ENCODE results near the gene KIF23.

The KIF23 gene

DNA sequence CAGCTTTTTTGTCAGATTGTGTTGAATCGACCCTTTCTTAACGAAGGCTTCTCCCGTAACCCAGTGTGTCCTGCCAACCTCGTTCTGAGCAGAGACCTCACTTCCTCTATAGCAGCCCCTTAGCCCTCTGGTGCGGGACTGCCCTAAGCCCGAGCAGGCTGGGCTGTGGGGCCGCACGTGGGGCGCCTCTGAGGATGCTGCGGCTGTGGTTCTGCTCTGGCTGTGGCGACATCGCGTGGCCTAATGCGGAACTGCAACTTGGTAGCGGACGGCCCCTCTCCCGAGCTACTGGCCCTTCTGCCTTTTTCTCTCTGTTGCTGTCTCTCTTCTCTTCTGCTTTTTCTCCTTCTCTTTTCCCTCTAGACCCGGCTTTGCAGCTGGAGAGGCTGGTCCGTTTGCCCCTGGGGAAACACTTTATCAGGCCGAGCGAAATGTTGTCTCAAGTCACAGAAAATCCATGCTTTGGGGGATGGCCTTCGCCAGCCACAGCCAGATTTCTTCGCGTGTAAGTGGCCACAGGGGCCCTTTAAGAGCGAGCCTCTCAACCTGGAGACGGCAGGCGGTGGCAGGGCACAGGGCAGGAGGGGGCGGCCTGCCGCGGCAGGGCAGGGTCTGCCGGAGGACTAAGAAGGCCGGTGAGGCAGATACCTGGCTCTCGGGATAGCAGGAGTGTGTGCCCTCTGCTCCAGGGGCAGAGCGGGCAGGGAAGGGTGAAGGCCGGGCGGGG, 19.4 kb upstream of the KIF23 start:
- DNase-seq (ENCODE audit: low read depth, low spot score): no peak

DNA sequence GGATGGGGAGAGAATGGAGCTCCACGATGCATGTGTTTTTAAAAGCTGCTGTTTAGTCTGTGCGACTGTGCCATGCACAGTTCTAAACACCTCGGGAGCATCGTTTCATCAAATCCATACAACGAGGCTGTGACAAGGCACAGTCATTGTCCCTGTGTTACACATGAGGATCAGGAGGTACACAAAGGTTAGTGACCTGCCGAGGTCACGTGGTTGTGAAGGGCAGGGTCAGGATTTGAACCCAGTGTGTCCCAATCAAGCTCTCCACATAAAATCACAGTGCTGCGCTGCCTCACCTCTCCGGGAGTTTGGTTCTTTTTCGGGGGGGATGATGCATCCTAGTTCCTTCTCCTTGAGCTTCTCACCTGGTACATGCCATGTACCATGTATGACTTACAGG, 18.7 kb upstream of the KIF23 start:
- DNase-seq (ENCODE audit: low read depth, low spot score): no peak

DNA sequence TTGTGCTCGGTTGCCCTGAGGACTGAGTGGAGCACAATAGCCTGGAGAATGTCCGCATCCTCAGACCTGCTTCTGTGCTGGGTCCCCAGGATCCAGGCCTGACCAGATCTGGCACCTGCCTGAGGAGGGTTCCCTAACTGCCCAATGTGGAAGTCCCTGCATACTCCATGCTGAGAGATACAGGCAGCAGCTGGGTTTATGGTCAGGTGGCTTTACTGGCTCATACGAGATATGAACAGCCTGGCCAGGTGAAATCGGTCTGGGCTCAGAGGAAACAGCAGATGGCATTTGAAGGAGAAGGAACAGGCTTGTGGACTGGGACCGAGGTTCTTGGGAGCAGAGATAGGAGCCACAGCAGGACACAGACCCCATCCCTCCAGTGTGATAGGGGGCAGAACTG, 18.2 kb upstream of the KIF23 start:
- DNase-seq (ENCODE audit: low read depth, low spot score): no peak

DNA sequence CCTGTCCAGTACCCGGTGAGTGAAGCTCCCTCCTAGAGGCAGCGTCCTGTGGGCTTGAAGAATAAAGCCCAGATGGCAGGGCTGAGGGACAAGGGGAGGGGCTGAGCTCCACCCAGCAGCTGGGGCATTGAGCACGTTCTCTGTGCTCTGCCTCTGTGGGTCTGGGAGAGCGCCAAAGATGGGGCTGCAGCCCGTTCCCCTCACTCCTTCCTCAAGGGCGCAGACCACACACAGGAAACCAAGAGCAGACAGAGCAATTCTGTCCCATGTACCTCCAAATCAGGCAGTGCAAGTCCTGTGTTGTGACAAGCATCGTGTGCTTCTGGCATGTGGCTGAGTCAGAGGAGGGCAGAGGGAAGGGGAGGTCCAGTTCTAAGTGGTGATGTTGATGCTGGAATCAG, 15.7 kb upstream of the KIF23 start:
- no peak for DNase-seq (ENCODE audit: low read depth, low spot score)

DNA sequence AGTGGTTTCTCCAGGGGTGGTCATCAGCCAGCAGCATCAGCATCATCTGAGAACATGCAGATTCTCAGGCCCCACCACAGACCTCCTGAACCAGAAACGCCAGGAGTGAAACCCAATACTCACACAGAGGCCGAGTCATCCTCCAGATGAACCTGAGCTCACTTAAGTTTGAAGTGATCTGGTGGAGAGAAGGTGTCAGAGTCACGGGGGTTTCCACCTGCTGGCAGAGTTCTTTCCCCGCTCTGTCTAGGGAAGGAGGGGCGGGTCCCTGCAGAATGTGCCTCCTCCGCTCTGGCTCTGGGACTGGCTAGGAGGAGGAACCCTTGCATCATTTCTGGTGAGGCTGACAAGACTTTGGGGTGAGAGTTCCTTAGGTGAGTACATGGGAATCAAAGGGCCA, 13.3 kb upstream of the KIF23 start:
- DNase-seq (ENCODE audit: low read depth, low spot score): no peak

DNA sequence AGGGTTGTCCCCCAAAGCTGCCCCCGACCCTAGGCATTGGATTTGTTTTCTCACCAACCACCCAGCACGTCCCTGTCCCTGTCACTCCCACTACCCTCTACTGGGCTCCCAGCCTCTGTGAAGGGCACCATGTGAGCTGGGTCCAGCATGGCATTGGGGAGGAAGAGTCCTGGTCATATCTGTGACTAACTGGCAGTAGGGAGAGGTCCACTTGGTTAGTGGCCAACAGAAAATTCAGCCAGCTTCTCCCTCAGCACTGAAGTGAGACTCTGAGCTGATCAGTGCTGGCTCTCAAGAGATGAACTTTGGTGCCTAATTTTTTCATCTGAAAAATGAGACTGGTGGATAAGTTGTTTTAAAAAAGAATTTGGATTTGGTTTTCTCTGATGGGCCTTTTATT, 11.3 kb upstream of the KIF23 start:
- no peak for DNase-seq (ENCODE audit: low read depth, low spot score)

DNA sequence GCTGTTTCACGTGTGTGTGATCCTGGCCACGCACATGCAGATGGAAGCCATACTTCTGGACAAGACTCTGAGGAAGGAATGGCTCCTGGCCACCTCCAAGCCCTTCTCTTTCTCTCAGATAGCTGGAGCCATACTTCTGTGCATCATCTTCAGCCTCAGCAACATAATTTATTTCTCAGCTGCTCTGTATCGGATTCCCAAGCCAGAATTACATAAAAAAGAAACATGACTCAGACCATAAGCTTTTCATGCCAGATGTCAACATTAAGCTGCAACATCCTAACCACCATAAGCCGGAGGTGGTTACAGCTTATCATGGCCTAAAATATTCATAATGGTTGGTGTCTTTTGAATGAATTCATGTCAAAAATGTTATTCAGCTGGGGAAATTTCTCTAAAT, 10.6 kb upstream of the KIF23 start:
- DNase-seq (ENCODE audit: low read depth, low spot score): no peak

DNA sequence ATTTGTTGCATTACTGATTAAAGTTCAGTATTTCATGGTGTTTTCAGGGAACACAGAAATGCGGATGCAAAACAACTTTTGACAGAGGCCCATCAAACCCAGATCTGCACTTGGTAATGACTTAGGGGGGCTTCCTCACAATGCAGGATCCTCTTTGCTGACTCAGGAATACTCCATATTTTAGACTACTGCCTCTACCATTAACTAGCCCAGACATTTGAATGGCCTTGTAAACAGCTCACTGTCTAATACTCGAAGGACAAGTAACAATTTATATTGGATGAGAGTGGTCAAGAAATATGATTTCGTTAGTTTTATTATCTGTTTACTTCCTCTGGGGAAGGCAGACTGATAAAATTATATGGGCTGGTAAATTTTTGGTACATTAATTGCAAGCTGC, 9.0 kb upstream of the KIF23 start:
- DNase-seq (ENCODE audit: low read depth, low spot score): no peak

DNA sequence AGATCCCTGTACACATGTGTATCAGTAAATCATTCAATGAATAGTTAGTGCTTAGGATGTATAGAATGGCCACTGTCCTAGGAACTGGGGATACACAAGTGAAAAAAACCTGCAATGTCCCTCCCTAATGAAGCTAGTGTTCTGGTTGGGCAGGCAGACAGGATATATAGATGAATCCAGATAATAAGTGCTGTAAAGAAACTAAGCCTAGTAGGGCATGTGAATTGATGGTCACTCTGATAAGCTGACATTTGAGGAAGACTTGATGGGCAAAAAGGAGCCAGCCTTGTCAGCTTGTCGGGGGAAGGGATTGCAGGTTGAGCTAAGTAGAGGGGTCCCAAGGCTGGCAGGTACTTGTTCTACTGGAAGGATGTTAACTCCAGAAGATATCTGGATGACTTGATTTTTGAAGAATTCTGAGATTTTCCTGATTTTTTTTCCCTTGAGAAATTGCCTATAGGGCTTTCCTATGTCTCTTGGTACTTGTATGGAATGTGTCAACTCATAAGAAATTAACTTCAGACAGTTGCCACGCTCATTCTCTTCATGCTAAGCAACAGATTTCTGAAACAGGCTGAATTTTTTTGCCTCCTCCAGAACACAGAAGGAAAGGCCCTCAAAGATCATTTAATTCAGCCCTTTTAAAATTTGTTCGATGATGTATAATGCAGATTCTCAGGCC, 6.3 kb upstream of the KIF23 start:
- no peak for DNase-seq (ENCODE audit: low read depth, low spot score)

DNA sequence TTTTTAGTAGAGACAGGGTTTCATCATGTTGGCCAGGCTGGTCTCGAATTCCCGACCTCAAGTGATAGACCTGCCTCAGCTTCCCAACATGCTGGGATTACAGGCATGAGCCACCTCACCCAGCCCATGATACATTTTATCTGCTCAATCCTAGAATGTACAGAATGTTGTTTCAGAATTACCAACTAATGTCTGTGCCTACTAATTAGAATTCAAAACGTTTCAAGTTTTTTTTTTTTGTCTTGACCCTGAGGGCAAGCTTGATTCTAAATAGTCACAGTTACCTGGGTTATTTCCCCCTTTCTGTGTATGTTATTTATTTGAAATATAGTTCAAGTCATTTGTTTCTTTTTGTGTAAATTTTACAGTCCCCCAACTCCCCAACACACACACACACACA, 5.3 kb upstream of the KIF23 start:
- DNase-seq (ENCODE audit: low read depth, low spot score): no peak

DNA sequence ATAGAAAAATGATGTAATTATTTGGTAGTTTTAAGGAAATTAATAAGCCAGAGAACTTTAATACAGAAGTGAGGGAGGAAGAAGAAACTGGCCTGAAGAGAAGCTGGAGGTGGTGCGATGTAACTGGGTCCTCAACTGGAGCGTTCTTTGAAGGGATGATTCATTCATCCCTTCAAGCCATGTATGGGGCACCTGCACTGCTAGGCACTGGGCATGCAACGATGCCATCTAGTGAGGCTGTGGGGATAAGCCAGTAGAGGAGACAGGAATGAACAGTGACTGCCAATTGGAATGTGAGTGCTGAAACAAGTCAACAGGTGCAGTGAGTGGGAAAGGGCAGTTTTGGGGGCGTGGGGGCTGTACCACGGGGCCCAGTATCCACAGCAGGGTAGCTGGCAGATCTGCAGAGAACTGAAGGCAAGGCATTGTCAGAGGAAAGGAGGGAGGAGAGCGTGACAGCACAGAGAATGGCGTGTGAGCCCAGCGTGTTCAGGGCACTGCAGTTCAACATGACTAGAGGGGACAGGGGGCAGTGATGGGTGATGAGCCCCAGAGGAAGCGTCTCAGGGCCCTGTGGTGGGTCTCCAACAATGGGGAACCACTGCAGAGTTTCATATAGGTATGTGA, 3.8 kb upstream of the KIF23 start:
- DNase-seq (ENCODE audit: low read depth, low spot score): no peak

DNA sequence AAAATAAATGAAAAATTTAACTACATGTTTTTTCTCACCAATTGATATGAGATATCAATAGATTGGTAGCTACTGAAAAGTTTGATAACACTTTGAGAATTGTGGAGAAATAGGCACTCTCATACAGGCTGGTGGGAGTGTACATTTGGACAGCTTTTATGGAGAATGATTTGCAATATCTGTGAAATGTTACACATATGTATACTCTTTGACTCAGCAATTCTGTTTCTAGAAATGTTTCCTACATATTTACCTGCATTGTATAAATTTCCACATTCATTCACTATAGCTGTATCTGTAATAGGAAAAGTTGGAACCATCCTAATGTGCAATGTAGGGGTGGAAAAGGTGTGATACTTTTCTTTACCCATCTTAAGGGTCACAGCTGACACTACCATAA, 1.9 kb upstream of the KIF23 start:
- no peak for DNase-seq (ENCODE audit: low read depth, low spot score)

DNA sequence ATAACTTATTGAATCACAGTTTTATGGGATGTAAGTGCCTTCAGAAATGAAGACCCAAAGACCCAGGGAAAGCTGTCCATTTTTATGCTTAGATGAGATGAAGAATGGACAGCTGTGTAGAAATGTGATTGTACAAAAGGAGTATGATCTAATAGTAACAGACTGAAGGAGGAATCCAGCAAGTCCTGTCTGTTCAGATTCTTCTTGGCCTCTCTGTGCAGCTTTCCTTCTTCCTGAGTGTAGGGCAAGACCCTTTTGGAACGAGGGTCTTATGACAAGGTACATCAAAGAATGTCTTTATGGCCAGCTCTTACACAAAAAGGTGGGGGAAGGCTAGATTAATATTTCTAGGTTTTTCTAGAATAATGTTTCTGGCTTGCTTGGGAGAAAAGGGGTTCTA, 1.4 kb upstream of the KIF23 start:
- DNase-seq (ENCODE audit: low read depth, low spot score): no peak

DNA sequence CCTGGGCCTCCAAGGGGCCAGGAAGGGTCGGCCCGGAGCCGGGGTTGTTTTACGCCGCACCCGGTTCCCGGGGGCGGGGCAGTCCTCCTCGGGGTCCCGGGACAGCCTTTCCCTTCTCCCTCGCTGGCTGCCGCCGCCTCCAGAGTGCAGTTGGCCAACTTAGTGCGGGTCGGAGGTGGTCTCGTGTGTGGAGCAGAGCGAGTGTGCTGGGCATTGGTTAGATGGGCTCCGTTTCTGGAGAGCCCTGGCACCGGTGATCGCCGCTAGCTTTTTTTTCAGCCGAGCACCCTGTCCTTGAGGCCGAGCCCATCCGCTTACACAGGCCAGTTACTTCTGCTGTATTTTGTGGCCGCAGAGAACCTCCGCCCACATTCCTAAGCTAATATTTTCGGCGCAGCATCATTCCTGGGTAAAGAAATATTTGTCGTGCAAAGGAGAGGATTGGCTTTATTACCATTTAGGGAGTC, 585 bp downstream of the KIF23 start:
- no peak for DNase-seq (ENCODE audit: low read depth, low spot score)

DNA sequence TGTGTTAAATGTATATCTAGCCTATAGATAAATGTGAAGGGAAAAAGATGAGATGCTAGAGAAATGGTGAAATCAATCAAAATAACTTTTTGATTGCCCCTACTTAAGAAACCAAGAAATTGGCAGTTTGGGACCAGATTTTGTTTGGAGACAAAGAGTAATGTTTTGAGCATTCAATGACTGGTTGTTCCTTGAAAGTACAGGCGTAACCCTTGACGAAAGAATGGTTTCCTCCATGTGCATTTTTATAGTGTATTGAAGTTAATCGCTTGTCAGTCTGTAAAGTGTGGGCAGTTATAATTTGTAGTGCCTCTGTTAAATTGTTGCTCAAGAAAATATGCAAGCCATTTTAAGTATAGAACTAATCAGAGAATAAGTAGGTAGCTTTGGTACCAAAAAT, 1.2 kb downstream of the KIF23 start:
- no peak for DNase-seq (ENCODE audit: low read depth, low spot score)

DNA sequence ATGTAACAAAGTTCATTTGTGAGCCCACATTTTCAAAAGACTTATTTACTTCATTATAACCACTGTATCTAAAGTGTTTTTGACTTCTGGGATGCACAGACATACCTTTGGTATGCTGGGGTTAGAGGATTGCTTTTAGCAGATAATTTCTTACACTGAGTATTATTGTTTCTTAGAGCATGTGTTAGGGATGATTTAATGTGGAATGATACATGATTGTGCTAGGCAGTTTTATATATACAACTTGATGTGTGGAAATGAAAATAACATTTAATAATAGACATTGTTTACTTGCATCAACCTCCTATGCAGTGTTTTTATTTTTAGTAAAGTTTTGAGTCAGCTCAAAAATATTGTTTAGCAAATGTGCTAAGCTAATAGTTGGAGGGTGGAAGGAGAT, 3.4 kb downstream of the KIF23 start:
- no peak for DNase-seq (ENCODE audit: low read depth, low spot score)

DNA sequence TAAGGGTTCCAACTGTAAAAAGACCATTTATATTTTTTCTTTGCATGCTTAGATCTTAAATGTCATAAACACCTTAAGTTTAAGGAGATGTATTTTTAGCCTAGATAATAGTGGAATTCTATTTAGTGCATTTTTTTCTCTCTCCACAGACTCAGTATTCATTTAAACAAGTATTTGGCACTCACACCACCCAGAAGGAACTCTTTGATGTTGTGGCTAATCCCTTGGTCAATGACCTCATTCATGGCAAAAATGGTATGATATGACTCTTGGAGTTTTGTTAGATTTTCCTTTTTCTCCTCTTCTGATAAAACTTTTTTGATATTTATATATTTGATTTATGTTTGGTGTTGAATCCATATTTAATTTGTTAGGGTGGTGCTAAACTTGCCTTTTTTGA, 7.3 kb downstream of the KIF23 start:
- no peak for DNase-seq (ENCODE audit: low read depth, low spot score)

DNA sequence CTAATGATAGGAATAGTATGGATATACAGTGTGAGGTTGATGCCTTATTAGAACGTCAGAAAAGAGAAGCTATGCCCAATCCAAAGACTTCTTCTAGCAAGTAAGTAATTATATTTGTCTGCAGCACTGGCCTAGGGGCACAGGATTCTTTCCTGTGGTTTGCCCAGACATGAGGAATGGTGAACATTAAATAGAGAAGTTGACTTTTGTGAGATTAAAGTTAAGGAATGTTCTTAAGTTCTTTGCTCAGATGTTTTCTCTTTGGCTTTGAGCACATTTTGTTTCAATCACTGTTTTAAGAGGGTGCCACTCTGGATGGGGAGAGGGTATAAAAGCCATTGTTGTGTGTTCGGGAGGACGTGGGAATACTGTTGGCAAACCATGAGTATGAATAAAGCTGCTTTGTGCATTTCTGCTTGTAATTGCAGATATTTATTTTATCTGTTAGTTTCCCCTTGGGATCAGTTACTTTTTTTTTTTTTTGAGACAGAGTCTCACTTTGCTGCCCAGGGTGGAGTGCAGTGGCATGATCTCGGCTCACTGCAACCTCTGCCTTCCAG, 8.3 kb downstream of the KIF23 start:
- no peak for DNase-seq (ENCODE audit: low read depth, low spot score)

DNA sequence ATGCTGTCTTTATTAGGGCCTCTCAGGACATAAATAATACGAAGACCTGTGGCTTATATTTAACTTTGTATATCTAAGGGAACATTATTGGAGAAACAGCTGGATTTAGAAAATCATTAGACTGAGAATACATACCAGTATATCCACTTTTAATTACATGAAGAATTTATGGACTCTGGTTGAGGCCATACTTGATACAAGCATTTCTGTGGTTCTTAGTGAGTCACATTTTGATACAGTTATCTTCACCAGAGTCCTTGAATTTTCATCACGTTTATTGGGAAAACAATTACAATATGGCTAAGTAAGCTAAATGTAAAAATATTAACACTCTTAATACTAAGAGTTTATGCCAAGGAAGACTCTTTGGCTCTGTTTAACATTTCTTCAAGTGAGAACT, 9.9 kb downstream of the KIF23 start:
- DNase-seq (ENCODE audit: low read depth, low spot score): no peak

DNA sequence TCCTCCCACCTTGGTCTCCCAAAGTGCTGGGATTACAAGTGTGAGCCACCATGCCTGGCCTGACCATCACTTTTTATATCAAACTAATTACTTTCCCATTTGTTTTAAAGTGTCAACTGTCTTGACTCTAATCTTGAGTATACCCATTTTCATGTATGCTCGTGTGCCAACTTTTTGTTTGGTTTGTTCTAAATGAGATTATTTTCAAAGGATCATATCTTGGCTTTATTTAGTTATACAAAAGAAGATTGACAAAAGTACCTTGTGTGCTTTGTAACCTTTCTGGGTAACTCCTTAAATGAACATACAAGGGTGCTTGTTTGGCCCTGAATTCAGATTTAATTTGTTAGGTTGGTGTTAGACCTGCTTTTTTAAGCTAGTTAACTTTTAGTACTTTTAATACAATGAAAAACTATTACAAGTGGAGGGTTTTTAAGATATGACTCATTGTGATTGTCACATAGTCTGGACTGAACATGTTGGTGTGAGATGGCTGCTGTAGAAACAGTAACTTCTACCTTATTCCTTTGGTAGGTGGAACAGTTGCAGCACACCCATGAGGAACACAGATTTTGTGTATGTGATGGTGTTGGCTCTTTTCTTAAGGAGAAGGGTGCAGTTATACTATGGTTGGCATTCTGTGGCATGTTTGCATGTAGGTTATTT, 10.7 kb downstream of the KIF23 start:
- DNase-seq (ENCODE audit: low read depth, low spot score): no peak

DNA sequence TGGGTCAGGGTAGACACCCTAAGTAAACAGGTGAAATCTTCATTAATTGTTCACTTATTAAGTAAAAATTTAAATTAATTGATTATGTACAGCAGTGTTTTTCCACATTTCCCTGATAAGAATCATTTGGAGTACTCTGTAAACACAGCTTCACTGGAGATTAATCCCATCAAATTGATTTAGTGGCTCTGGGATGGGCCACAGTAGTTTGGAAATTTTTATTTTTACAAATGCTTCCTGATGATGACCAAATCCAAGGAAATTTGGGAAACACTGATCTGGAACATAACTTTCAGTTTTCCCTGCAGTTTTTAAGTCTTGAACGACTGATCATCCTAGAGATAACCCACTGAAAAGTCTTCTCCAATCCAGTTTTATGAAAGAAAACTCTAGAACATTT, 19.7 kb downstream of the KIF23 start:
- no peak for DNase-seq (ENCODE audit: low read depth, low spot score)

DNA sequence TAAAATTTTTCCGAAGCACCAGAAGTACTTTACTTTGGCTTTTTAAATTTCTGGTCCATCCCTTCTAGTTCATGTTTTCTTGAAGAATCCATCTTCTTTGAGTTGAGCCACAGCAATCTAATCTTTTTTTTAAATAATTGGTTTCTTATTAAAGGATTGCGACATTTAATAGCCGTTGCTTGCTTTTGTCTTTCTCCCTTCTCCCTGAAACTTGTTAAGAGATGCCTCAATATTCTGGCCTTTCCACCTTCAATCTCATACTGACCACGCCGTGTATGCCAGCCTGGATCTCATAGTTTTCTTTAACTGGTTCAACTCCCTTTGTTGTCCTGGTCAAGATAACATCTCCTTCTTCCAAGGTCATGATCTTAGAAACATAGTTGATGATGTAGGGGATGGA, 20.1 kb downstream of the KIF23 start:
- no peak for DNase-seq (ENCODE audit: low read depth, low spot score)
